BLaER1 treated with 17β-estradiol and CSF1 and Interleukin-3, amounts not matched to agents 10 nM and 100 nM (cell line): Measurements from ENCODE around the gene SEPHS2.

Experiments used
- H3K27ac ChIP-seq, 11 experiments: shearing (Covaris generic); formaldehyde crosslinking; 2 replicates each; pipeline ENCODE4 v1.8.1; 2022
- H3K27me3 ChIP-seq, 11 experiments: shearing (Covaris generic); formaldehyde crosslinking; 2 replicates each; pipeline ENCODE4 v1.8.1; 2022
- H3K36me3 ChIP-seq, 11 experiments: shearing (Covaris generic); formaldehyde crosslinking; 2 replicates each; pipeline ENCODE4 v1.8.1; 2022
- H3K4me1 ChIP-seq, 10 experiments: shearing (Covaris generic); formaldehyde crosslinking; 2 replicates each; pipeline ENCODE4 v1.8.1; 2022
- H3K4me2 ChIP-seq, 11 experiments: shearing (Covaris generic); formaldehyde crosslinking; 2 replicates each; pipeline ENCODE4 v1.8.1; 2022
- H3K4me3 ChIP-seq, 10 experiments: shearing (Covaris generic); formaldehyde crosslinking; 2 replicates each; pipeline ENCODE4 v1.8.1; 2022
- H3K9ac ChIP-seq, 11 experiments: shearing (Covaris generic); formaldehyde crosslinking; 2 replicates each; pipeline ENCODE4 v1.8.1; 2022
- H3K9me3 ChIP-seq, 11 experiments: shearing (Covaris generic); formaldehyde crosslinking; replicated peaks in 1 of 11; 2 replicates each; pipeline ENCODE4 v1.8.1; 2022
- H4K20me1 ChIP-seq, 11 experiments: shearing (Covaris generic); formaldehyde crosslinking; 2 replicates each; pipeline ENCODE4 v1.8.1; 2022
- Cebpa-rat ChIP-seq, 11 experiments: shearing (Covaris generic); IDR thresholded peaks; 2 replicates each; pipeline ENCODE4 v1.8.1; 2022

SEPHS2 gene, protein sequence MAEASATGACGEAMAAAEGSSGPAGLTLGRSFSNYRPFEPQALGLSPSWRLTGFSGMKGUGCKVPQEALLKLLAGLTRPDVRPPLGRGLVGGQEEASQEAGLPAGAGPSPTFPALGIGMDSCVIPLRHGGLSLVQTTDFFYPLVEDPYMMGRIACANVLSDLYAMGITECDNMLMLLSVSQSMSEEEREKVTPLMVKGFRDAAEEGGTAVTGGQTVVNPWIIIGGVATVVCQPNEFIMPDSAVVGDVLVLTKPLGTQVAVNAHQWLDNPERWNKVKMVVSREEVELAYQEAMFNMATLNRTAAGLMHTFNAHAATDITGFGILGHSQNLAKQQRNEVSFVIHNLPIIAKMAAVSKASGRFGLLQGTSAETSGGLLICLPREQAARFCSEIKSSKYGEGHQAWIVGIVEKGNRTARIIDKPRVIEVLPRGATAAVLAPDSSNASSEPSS

DNA sequence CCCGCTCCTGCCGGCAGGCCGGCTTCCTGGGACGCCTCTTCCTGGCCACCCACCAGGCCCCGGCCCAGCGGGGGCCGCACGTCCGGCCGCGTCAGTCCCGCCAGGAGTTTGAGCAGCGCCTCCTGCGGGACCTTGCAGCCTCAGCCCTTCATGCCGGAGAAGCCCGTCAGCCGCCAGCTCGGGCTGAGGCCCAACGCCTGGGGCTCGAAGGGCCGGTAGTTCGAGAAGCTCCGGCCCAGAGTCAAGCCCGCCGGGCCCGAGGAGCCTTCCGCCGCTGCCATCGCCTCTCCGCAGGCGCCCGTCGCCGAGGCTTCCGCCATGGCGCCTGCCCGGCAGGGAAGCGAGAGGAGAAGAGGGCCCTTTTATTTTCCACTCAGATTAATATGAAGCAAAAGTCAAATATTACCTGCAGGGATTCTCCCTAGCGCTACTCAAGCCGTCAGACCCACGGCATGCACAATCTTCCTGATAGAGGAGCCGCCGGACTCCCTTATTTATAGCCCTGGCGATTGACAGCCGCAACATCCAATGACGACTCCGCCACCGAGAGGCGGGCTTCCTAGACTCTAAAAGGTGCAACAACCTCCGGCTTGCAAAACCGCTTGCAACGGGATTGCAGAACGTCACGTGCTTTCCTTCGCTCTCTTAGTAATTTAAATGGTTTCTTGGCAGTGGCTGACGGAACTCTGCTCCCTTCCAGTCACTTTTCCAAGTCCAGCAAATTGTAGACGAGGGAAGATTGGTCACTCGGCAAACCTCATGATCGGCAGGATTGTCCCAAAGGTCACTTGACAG is at the start of gene SEPHS2:
SEPHS2 (minus strand) TSS at position 467 of the 795 bp plus-strand sequence; CDS start at position 320, 147 bp downstream.
- peak; percentile 90 to 99 (median 95); a peak in 20 of 22 replicates for TF ChIP-seq Cebpa-rat (IDR thresholded peaks at IDR 0.05)
- peaks cover 22 to 46% (median 28%) of the 10 kb centered on the region in 10 experiments for H3K4me1 ChIP-seq
- H3K4me3 ChIP-seq: peak within 1 kb of the TSS; percentile 75 to 89 (median 86)
- H3K9ac ChIP-seq: peak within 1 kb of the TSS; percentile 89 to 99 (median 96)
- no peaks in the 10 kb centered on the region for H3K27me3 ChIP-seq
- peak within 1 kb of the TSS; percentile 89 to 99 (median 97) for H3K4me2 ChIP-seq
- H4K20me1 ChIP-seq: peaks cover 3 to 27% (median 15%) of the 10 kb centered on the region in 11 experiments; a peak in 12 of 22 replicates
- peak within 1 kb of the TSS; percentile 92 to 98 (median 96) for H3K27ac ChIP-seq
- H3K36me3 ChIP-seq: peaks cover 20 to 27% (median 24%) of the 10 kb centered on the region in 11 experiments
- H3K9me3 ChIP-seq: peaks cover 10 to 30% (median 18%) of the 10 kb centered on the region in 11 experiments; a peak in 19 of 22 replicates

DNA sequence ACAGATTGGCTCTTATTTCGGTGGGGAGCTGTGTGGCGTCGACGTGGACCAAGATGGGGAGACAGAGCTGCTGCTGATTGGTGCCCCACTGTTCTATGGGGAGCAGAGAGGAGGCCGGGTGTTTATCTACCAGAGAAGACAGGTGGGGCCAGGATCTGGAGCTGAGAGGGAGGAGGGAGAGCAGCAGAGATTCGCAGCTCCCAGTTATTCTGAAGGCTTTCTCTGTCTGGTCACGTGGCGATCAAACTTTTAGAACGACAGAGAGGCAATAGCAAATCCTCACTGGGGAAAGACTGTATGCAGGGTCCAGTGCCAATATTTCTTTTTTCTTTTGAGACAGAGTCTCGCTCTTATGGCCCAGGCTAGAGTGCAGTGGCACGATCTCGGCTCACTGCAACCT is 49.0 kb upstream of the SEPHS2 start:
- Histone ChIP-seq H3K27ac (no peak overlapping the region), H3K9ac (no peak overlapping the region), H3K9me3 (no peaks in the 10 kb centered on the region), H4K20me1 (peaks cover 0 to 42% (median 0%) of the 10 kb centered on the region in 11 experiments; a peak in 3 of 22 replicates), H3K27me3 (no peaks in the 10 kb centered on the region), H3K4me2 (no peak overlapping the region), H3K4me3 (no peak overlapping the region), H3K36me3 (peaks cover 0 to 96% (median 0%) of the 10 kb centered on the region in 11 experiments; a peak in 10 of 22 replicates), H3K4me1 (peaks cover 0 to 29% (median 17%) of the 10 kb centered on the region in 10 experiments; a peak in 16 of 20 replicates)
- TF ChIP-seq Cebpa-rat (IDR thresholded peaks at IDR 0.05): no peak

DNA sequence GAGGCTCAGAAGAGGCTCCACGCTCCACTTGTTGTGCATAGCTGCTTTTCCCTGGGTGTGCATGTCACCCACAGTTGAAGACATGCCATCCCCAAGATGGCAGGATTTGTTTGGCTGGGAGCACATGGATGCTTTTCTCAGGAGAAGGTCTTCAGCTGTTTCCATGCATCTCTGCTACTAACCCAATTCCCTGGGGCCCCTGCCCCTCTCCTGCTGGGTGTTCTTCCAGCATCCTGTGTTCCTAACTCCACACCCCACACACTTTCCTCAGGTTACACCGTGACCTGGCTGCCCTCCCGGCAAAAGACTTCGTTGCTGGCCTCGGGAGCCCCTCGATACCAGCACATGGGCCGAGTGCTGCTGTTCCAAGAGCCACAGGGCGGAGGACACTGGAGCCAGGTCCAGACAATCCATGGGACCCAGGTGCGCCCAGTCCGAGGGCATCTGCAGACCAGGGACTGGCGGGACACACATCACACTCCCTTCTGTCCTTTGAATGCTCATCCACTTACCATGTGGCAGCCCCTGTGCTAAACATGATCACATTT is 48.3 kb upstream of the SEPHS2 start:
- no peak for TF ChIP-seq Cebpa-rat (IDR thresholded peaks at IDR 0.05)
- Histone ChIP-seq H3K4me3 (no peak overlapping the region), H3K4me1 (peaks cover 0 to 36% (median 22%) of the 10 kb centered on the region in 10 experiments; a peak in 16 of 20 replicates), H3K27me3 (no peaks in the 10 kb centered on the region), H3K36me3 (peaks cover 0 to 96% (median 0%) of the 10 kb centered on the region in 11 experiments; a peak in 10 of 22 replicates), H4K20me1 (peaks cover 0 to 44% (median 0%) of the 10 kb centered on the region in 11 experiments; a peak in 3 of 22 replicates), H3K4me2 (no peak overlapping the region), H3K9me3 (no peaks in the 10 kb centered on the region), H3K9ac (no peak overlapping the region), H3K27ac (no peak overlapping the region)

DNA sequence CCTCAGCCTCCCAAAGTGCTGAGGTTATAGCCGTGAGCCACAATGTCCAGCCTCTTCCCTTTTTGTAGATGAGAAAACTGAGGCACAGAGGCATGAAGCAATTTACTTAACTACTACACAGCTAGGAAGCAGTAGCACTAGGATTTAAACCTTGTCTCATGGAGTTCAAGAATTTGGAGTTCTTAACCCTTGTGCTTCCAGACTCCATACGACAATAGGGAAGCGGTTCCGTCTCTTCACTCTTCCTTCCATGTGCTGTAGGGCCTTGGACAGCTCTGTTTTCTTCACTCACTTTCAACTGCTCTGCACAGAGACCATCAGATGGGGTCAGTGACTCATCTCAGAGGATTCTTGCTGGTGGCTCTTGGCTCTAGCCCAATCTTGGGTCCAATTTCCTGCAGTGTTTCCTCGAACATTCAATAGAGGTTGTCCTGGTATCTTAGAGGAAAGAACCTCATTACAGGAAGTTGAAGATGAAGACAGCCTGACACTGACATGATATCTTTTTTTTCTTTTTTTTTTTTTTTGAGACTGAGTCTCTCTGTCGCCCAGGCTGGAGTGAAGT is 46.2 kb upstream of the SEPHS2 start:
- no peak overlapping the region for H3K4me3 ChIP-seq
- peaks cover 0 to 96% (median 0%) of the 10 kb centered on the region in 11 experiments; a peak in 10 of 22 replicates for H3K36me3 ChIP-seq
- H3K9me3 ChIP-seq: no peaks in the 10 kb centered on the region
- TF ChIP-seq Cebpa-rat (IDR thresholded peaks at IDR 0.05): no peak
- H3K4me2 ChIP-seq: peak overlapping the region in 8 of 11 experiments; percentile 12 to 71 (median 42); a peak in 14 of 22 replicates
- peaks cover 0 to 46% (median 0%) of the 10 kb centered on the region in 11 experiments; a peak in 4 of 22 replicates for H4K20me1 ChIP-seq
- peak overlapping the region in 2 of 11 experiments; percentile 3 to 32; a peak in 2 of 22 replicates for H3K27ac ChIP-seq
- H3K4me1 ChIP-seq: peaks cover 0 to 48% (median 26%) of the 10 kb centered on the region in 10 experiments; a peak in 16 of 20 replicates
- no peaks in the 10 kb centered on the region for H3K27me3 ChIP-seq
- no peak overlapping the region; a peak in 1 of 22 replicates for H3K9ac ChIP-seq

DNA sequence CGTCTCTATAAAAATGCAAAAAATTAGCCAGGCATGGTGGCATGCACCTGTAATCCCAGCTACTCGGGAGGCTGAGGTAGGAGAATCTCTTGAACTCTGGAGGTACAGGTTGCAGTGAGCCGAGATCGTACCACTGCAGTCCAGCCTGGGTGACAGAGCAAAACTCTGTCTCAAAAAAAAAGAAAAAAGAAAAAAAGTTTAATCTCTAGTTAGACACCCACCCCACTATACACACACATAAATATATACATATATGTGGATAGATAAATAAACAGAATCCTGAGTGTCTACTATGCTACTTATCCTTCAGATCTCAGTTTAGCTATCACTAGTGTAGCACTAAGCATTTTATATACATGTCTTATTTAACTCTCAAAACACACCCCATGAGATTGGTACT is 45.6 kb upstream of the SEPHS2 start:
- Histone ChIP-seq H3K27me3 (no peaks in the 10 kb centered on the region), H3K36me3 (peaks cover 0 to 96% (median 0%) of the 10 kb centered on the region in 11 experiments; a peak in 10 of 22 replicates), H3K27ac (0 out of 22 replicates have a peak overlapping the region, but pooled peaks of 2 of the 11 experiments have one; percentile 3 to 32), H3K4me2 (peak overlapping the region in 8 of 11 experiments; percentile 12 to 71 (median 42); a peak in 13 of 22 replicates), H3K9ac (no peak overlapping the region), H3K4me1 (peaks cover 0 to 48% (median 26%) of the 10 kb centered on the region in 10 experiments; a peak in 16 of 20 replicates), H3K4me3 (no peak overlapping the region), H4K20me1 (peaks cover 0 to 51% (median 0%) of the 10 kb centered on the region in 11 experiments; a peak in 4 of 22 replicates), H3K9me3 (no peaks in the 10 kb centered on the region)
- no peak for TF ChIP-seq Cebpa-rat (IDR thresholded peaks at IDR 0.05)

DNA sequence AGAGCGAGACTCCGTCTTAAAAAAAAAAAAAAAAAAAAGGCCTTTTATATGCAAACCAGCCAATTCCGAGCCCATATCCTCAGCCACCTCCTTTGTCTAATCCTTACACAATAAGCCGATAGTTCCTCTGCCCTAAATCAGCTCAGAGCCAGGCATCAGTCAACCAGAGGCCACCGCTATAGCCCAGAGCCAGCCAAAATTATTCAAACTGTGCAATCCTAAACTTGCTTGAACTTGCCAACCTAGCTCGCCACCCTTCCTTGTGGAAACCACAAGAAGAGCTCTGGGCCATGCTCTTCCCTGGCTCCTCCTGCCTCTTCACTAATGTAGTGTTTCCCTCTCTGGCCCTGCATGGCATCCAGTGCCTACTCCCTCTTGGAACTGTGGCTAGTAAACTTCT is 44.5 kb upstream of the SEPHS2 start:
- no peak for TF ChIP-seq Cebpa-rat (IDR thresholded peaks at IDR 0.05)
- no peak overlapping the region for H3K27ac ChIP-seq
- H3K36me3 ChIP-seq: peaks cover 0 to 96% (median 0%) of the 10 kb centered on the region in 11 experiments; a peak in 10 of 22 replicates

DNA sequence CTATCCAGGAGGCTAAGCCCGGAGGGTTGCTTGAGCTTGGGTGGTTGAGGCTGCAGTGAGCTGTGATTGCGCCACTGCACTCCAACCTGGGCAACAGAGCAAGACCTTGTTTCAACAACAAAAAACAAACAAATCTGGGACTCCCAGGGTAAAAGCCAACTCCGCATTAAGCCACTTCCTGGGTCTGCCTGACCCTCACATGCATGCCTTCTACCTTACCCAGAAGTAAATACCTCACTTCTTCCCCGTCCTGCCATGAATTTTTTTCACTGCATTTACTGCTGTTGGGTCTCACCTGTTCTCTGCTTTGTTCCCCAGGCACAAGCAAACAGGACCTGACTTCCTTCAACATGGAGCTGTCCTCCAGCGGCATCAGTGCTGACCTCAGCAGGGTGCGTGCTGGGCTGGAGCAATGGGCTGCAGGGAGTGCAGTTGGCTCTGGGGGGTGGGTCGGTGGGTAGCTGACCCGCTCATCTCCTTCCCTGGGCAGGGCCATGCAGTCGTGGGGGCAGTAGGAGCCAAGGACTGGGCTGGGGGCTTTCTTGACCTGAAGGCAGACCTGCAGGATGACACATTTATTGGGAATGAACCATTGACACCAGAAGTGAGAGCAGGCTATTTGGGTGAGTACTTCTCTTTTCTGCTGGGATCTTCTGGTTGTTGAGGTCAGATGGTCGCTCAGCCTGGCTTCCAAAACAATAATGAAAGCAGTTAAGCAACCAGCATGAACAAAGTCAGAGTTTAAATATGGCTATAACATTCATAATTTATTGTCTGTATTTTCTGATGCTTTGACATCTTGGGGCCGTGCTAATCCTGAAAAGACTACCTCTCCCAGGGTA is 43.3 kb upstream of the SEPHS2 start:
- no peak overlapping the region for H3K9ac ChIP-seq
- H3K4me1 ChIP-seq: peaks cover 7 to 55% (median 37%) of the 10 kb centered on the region in 10 experiments; a peak in 18 of 20 replicates
- H3K27ac ChIP-seq: no peak overlapping the region
- no peak for TF ChIP-seq Cebpa-rat (IDR thresholded peaks at IDR 0.05)
- H3K4me3 ChIP-seq: no peak overlapping the region
- H3K36me3 ChIP-seq: peaks cover 0 to 95% (median 0%) of the 10 kb centered on the region in 11 experiments; a peak in 10 of 22 replicates
- peak overlapping the region in 4 of 11 experiments; percentile 26 to 57 (median 38); a peak in 8 of 22 replicates for H3K4me2 ChIP-seq
- H4K20me1 ChIP-seq: peaks cover 0 to 42% (median 0%) of the 10 kb centered on the region in 11 experiments; a peak in 4 of 22 replicates
- no peaks in the 10 kb centered on the region for H3K27me3 ChIP-seq
- H3K9me3 ChIP-seq: no peaks in the 10 kb centered on the region

More for the DNA sequence above, 44.5 kb upstream of the SEPHS2 start:
- Histone ChIP-seq H4K20me1 (peaks cover 0 to 47% (median 0%) of the 10 kb centered on the region in 11 experiments; a peak in 4 of 22 replicates), H3K4me3 (no peak overlapping the region), H3K9ac (no peak overlapping the region), H3K4me2 (0 out of 22 replicates have a peak overlapping the region, but pooled peaks of 1 of the 11 experiments have one; percentile 62), H3K27me3 (no peaks in the 10 kb centered on the region), H3K4me1 (peaks cover 3 to 48% (median 33%) of the 10 kb centered on the region in 10 experiments; a peak in 18 of 20 replicates), H3K9me3 (no peaks in the 10 kb centered on the region)
